Measurements from ENCODE around the gene TNRC18.
"Not testable (repeated sequence)": the region's sequence is repeated elsewhere in the genome, so short reads cannot be mapped to it uniquely, and the experiment has no call there.

The TNRC18 gene

GRCh38 chr7:5374464-5374863 lies 49.2 kb downstream of the TNRC18 start:
- no peak for DNase-seq

- DNase-seq = no peak
Measured at GRCh38 chr7:5373300-5373699, 50.3 kb downstream of the TNRC18 start.

GRCh38 chr7:5370454-5371353 lies 52.9 kb downstream of the TNRC18 start:
- no peak for DNase-seq

- no peak for DNase-seq
Measured at GRCh38 chr7:5367661-5368060, 56.0 kb downstream of the TNRC18 start.

GRCh38 chr7:5365976-5366625 lies 57.5 kb downstream of the TNRC18 start:
- peak; percentile 93 for DNase-seq

GRCh38 chr7:5363729-5364128 lies 59.9 kb downstream of the TNRC18 start:
- DNase-seq = no peak

- DNase-seq = no peak
Measured at GRCh38 chr7:5362466-5362865, 61.2 kb downstream of the TNRC18 start.

GRCh38 chr7:5361446-5362127 lies 62.0 kb downstream of the TNRC18 start:
- no peak for DNase-seq

- no peak for DNase-seq
Measured at GRCh38 chr7:5360971-5361370, 62.7 kb downstream of the TNRC18 start.

- no peak for DNase-seq
Measured at GRCh38 chr7:5360451-5360850, 63.2 kb downstream of the TNRC18 start.

- DNase-seq = not testable (repeated sequence)
Measured at GRCh38 chr7:5360021-5360420, 63.6 kb downstream of the TNRC18 start.

- DNase-seq = no peak
Measured at GRCh38 chr7:5359344-5359743, 64.3 kb downstream of the TNRC18 start.

GRCh38 chr7:5357951-5358350 lies 65.7 kb downstream of the TNRC18 start:
- DNase-seq = no peak

GRCh38 chr7:5356751-5357119 lies 66.9 kb downstream of the TNRC18 start:
- no peak for DNase-seq

GRCh38 chr7:5354460-5355232 lies 69.0 kb downstream of the TNRC18 start:
- DNase-seq = peak; percentile 31

GRCh38 chr7:5352440-5353010 lies 71.1 kb downstream of the TNRC18 start:
- DNase-seq = no peak

GRCh38 chr7:5351507-5352265 lies 71.9 kb downstream of the TNRC18 start:
- no peak for DNase-seq

GRCh38 chr7:5350600-5351385 lies 72.8 kb downstream of the TNRC18 start:
- no peak for DNase-seq

- DNase-seq = no peak
Measured at GRCh38 chr7:5350174-5350463, 73.5 kb downstream of the TNRC18 start.

GRCh38 chr7:5349437-5350173 lies 74.0 kb downstream of the TNRC18 start:
- DNase-seq = no peak

- DNase-seq = no peak
Measured at GRCh38 chr7:5349005-5349380, 74.6 kb downstream of the TNRC18 start.
